Inflammatory macrophage treated with lipopolysaccharide for 1 hour (primary cell): ENCODE measurements around the gene TRPM3.

Experiments
- DNase-seq, 2 donors: peaks; one replicate each; pipeline ENCODE4 v3.0.0-alpha.2; 2020 to 2022

The TRPM3 gene

DNA sequence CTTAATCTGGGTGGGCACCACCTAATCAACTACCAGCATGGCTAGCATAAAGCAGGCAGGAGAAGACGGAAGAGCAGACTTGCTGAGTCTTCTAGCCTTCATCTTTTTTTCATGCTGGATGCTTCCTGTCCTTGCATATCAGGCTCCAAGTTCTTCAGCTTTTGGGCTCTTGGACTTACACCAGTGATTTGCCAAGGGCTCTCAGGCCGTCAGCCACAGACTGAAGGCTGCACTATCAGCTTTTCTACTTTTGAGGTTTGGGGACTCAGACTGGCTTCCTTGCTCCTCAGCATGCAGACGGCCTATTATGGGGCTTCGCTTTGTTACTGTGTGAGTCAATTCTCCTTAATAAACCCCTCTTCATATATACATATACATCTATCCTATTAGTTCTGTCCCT, 180.2 kb downstream of the TRPM3 start:
- no peak for DNase-seq

DNA sequence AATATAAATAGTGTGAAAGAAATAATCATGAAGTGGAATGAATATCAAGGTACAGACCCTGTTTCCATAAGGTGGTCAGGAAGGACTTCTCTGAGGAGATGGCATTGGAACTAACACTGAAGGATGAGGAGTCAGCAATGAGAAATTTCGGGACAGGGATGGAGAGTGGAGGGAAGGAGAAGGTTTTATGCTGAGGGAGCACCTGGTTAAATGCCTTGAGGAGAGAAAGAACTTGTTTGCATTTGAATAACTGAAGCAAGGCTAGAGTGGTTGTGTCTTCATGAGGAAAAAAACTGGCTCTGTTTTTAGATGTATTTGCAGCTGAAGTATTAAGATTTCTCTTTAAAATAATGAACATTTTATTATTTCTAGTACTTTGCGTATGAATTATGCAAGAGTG, 180.8 kb downstream of the TRPM3 start:
- no peak for DNase-seq

DNA sequence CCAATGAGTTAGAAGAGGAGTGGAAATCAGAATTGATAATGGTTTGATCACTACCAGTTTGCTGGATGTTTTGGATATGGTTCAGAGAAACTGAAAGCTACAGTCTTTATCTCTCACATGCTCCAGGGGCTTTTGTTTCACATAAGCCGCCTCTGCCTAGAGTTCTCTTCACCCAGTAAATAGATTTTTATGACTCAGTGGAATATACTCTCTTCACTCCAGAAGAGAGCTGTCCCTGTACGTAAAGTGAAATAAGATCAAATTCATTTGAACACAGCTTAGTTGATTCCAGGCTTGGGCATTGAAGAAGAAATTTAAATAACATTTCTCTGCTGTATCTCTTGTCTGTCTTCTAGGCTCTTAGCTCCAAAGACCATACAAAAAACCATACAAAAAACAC, 184.9 kb downstream of the TRPM3 start:
- no peak for DNase-seq

DNA sequence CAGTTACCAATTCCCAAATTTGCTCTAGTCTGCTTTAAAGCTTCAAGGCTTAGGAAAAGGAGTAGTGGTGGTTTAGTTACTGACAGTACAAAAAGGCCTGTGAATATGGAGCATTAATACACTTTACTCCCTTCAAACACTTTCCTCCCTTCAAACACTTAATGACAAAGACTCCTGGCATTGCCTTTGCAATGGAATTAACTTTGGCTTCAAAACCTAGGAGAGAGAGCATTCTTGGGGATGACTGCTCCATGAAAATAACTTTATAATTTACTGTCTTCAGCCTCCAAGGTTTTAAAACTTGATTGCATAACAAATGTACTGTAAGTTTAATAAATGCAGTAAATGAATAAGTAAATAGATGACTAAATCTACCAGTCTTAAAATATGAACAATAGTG, 185.6 kb downstream of the TRPM3 start:
- DNase-seq: no peak

DNA sequence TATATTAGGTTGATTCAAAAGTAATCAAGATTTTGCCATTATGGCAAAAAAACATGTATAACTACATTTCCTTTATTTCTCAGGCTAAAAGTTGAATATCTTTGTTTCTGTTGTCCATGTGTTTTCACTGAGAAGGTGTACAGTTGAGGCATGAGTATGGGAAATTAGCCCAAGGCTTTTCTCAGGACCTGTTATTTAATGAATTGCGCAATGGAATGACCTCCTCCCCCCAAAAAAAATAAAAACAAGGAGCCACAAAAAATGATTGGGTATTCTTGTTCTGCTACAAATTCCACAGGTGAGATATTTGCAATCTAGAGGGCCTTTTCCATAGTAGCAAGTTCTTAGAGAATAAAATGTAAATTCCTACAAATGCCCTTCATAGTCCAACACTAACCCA, 186.8 kb downstream of the TRPM3 start:
- DNase-seq: no peak

DNA sequence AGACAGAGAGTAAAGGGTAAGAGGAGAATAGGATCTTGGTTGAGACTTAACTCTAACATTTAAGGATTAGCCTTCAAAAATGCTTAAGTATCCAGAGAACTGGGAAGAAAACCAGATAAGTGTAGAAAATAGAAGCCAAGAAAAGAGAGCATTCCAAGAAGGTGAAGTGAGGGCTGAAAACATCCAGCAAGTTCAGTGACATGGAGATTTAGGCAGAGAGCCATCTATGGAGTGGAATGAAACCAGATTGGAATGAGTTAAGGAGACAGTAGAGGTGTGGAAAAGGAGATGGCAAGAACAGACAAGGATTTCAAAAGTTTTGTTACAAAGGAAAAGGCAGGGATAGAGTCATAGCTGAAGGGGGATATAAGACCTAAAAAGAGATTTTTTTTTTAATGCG, 188.1 kb downstream of the TRPM3 start:
- no peak for DNase-seq

DNA sequence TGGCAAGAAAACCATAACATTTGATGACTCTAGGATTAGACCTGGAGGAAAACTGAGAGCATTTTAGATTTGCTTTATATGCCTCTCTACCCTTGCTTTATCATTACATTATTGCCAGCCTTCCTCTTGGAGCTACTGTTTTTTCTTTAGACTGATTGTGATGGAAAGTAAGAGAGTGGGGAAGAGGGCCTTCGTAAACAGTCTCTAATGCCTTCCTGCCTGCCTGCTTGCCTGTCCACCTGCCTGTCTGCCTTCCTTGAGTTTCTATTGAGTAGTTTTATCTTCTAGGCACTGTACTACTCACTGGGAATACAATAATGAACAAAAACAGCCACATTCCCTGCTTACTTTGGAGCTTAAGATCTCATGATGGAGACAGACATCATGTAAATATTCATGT, 189.3 kb downstream of the TRPM3 start:
- DNase-seq: no peak

DNA sequence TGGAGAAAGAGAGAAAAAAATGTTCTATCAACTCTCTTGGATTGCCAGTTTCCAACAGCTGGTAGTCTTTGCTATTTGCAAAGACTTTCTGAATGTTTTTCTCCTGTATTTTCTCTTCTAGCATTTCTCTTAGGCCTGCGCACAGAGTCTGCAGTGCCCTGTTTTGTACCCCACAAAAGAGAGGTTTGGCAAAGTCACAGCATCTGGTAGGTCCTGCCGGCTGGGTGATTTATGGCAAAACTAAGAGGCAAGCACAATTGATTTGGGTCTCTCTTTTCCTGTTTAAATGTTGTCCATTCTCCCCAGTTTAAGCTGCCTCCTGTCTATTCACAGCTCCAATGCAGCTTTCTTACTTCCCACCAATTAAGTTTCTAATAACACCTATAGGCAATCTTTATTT, 193.9 kb downstream of the TRPM3 start:
- no peak for DNase-seq

DNA sequence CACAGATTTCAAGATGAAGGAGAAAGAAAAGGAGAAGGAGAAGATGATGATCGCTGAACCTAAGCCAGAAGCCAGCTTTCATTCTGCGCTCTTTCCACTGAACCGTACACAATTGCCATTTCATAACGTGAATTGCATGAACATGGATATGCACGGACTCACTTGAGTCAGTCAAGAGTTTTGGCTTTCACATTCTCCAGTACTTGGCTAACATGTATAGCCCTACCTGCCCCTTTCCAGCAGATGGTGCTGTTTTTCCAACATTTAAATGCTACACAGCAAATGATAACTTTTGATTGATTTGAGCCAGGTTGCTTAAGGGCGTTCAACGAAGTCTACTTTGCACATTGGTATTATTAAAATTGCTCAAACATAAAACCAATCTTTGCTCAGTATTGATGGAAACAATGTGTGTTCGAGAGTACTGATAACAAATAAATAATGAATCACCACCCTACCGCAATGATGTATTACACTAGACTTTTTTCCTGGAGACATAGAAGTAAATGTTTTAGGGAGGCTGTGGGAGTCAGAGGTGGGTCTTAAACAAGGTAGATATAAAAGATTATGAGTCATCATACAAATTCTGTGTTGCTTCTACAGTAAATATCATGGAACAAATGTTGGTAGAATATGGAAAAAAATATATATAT, 196.4 kb downstream of the TRPM3 start:
- peak; percentile 26 to 43 for DNase-seq

DNA sequence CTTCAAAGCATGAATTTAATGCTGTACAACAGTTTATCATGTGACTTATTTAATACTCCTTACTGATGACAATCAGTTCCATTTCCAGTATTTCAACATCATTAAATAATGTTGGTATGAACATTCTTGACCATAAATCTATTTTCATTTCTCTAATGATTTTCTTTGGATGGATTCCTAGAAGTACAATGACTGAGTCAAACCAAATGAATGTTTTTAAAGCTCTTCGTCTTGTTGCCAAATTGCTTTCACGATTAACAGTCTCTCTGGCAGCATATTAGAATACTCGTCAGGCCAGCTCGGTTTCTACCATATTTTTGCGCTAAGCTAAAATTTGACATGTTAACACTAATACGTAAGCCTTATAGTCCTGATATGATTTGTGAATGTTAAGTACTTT, 197.0 kb downstream of the TRPM3 start:
- DNase-seq: no peak

DNA sequence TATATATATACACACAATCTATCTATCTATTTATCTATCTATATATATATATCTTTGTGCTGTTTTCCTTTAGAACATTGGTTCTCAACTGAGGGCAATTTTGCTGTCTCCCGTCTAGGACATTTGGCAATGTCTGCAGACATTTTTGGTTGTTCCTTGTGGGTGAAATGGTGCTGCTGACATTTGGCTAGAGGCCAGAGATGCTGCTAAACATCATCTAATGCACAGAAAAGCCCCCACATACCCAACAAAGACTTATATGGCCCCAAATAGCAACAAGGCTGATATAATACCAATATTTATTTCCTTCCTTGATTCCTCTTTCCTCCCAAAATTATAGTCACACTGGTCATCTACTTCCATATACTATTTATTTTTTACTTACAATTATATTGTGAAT, 197.5 kb downstream of the TRPM3 start:
- no peak for DNase-seq

DNA sequence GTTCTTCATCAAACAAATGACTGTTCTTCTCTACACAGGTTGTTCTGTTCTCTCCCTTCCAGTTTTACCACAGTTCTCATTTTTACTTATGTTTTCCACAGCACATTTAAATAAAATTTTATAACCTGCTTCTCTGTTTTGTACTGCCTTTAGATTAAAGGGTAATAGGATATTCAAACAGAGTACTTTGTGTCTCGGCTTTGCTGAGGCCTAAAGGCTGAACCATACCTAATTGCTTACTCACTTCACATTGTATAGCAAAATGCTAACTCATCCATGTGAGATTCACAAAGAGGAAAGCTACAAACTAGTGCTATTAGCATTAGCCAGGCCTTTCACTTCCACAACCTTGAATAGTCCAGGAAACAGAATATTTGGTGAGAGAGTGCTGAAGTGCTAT, 200.3 kb downstream of the TRPM3 start:
- DNase-seq: no peak

DNA sequence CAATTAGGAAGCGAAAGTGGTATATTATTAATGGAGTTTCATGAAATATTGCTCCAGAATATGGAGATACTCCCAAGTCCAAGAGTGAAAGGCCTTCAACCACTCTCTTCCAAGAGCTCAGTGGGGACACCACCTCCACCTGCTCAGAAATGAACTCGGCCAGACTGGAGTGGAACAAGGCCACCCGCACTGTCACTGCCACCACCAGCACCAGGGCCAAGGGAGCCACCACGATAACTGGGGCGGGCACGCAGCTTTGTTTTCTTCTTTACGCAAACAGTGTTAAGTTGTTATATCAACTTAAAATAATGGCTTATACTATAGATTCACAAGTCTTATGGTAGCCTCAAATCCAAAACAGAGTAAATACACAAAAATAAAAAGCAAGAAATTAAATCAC, 204.1 kb downstream of the TRPM3 start:
- DNase-seq: no peak

DNA sequence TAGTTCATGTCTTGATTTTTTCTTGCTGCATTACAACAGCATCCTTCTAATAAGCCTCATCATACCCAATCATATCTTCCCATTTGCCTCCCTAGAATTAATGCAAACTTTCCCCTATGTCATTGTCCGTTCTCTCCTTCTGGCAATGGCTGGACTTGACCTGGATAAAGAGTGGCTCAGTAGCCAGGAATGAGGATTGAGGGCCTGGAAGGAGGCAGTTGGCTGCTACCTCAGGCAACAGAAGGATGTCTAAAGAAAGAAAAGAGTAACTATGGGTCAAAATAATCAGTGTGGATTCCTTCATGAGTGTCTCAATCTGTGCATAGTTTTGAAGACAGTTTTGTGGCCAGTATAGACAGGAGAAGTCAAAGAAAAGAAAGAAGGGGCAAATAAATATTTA, 209.6 kb downstream of the TRPM3 start:
- no peak for DNase-seq

DNA sequence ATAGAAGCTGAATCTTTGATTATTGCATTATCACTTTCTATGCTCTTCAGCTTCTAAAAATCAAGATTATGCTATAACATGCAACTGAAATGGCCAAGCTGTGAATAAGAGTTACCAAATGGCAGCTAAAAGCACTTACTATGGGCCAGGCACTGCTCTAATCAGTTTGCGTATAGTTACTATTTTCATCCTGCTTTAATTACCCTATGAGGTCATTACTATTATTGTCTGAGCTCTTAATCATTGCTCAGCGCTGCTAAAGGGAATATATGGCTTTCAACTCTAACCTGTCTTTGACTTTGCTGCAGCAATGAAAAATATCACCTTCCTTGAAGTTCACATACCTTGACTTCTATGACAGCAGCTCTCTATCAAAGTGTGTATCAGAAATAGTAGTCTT, 210.8 kb downstream of the TRPM3 start:
- no peak for DNase-seq

DNA sequence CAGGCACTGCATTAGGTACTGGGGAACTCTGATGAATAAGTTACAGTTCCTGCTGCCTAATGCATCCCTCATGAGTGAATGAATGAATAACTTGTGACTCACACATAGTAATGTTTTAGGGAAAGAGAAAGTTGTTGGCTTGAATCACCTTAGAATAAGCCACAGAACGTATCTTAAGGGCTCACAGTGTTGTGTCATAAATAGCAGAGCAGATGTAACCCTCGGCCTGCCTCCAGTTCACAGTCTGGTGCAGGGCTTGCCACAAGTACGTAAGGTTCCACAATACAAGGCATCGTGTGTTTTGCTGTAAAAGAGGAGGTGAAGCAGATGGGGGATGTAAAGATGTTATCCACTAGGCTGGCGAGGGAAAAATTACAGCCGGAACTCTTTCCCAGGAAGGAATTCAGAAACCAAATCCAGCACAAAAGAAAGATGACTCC, 218.7 kb downstream of the TRPM3 start:
- DNase-seq: no peak

DNA sequence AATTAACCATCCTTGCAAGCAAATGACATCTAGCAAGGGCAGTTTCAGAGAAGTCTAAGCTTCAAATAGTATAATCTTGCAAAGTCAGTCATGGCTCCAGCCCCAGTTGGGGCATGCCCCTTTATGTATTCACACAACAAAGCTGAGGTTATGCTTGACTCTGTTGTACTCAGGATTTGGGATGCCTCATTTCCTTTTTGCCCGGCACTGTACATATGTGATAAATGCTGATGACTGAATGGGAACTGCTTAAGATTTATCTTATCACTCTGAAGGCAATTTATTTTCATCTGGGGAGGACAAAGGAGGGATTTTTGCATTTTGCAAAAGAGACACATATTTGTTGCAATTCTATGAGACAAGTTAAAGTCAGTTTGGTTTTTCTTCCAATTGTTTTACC, 219.2 kb downstream of the TRPM3 start:
- DNase-seq: no peak

DNA sequence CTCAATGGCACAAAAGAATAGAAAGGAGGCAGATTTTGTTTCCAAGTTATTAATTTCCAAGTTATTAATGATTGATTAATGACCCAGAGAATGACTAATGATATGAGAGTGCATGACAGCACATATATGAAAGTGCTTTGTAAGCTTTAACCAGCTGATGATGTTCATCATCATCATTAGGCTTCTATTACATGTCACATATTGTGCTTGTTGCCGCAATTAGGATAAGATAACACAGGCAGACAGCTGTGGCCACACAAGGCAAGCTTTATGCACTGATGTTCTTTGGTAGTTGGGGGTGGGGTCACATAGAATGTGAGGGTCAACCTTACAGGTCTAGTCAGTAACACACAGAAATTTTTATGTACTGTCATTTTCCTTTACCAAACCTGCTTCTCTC, 219.7 kb downstream of the TRPM3 start:
- no peak for DNase-seq

DNA sequence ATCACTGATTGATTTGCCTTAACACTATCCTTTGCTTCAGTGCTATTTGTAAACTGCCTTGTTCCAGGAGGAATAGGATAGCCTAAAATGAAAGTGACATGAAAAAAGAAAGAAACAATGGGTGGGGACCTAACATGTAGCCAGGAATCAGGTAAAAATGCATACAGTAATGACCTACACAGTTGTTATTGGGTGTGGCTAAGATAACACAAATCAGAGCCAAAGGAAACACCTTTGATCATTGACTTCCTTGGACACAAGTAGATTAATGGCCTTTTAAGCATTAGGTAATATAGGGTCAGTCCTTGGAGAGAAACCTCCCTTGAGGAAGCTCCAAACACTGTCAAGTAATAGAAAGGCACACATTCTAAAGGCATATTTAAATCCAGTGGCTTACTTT, 220.4 kb downstream of the TRPM3 start:
- no peak for DNase-seq

DNA sequence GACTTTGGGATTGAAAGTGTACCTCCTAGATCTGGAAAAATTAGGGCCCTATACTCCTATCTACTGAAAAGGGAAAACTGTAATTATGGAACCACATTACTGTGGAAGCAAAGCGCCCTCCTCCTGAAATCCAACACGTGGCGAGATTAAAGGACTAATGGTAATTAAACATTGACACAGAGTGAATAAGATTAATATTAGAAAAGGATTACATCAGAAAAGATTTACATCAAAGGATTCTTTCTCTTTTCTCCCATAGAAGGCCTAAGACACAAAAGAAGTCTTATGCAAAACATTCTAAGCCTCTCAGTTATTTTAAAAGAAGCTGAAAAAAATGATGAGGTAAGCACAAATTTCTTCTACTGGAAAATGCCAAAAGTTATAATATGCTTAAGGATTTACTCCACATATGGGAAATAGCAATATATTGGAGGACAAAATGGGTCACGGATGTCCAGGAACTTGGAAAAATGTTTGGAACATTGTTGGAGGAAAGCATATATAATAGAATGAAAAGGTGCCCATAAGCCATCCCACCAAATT, 227.8 kb downstream of the TRPM3 start:
- DNase-seq: no peak

DNA sequence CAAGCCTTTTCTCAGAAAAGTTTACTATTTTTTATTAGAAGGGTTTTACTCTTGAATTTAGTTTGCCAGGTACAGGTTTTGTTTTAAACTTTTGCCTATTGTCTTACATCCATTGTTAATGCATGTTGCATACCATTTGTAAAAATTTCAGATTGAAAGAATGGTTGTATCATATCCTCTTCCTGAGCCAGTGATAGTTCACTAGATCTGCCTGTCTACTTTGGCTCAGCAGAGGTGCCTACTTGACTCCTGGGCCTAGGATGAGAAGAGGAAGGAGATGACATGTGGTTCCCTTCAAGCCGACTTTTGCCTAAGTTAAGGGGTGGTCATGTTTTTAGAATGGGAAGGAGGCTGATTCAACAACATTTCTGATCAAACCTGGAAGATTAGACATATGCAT, 232.9 kb downstream of the TRPM3 start:
- no peak for DNase-seq

DNA sequence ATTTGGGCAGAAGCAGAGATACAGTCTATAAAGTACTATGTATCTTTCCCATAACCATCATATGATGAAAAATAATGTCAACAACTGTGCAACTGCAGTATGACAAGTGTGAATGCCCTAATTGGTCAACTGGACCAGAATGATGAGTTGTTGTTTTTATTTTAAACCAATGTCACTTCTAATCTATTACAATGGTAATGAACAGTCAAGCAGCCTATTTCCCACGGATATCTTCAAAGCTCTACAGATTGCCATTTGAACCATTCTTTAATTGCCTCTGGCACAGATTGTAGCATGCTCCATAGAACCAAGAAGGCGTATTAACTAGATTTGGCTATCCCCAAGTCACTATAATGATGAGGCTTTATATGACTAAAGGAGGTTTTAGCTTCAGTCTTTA, 233.6 kb downstream of the TRPM3 start:
- DNase-seq: no peak

DNA sequence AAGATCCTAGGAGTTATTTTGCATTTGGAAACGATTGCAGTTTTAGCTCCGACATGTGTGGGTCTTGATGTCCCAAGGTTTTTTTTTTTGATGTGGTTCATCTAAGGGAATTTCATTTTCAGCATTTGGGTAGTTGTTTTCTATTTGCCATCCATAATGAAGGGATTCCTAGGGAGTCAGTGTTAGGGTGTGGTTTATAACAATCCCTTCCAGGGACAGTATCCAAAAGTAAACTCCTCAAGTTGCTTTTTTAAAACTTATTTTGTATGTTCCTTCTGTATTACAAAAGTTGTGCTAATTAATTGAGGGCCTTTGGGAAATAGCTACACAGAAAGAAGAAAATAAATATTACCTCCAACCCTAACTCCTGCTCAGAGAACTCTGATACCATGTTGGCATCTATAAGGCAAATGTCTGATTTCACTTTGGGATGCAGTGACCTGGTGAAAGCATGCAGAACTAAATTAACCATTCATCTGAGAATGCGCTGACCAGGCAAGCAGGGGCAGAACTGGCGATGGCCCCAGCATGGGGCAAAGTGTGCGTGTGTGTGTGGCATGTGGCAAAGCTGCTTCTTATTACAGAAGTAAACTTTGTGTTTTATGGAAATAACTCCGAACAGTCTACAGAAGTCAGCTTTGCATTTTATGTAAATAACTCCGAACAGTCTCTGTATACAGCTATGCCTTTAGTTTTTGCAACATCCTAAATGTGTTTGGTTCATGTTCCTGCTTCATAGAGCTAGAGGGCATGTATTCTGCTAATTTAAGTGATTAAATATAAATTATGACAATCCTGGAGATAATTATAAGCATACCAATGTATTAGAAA, 237.2 kb downstream of the TRPM3 start:
- no peak for DNase-seq

DNA sequence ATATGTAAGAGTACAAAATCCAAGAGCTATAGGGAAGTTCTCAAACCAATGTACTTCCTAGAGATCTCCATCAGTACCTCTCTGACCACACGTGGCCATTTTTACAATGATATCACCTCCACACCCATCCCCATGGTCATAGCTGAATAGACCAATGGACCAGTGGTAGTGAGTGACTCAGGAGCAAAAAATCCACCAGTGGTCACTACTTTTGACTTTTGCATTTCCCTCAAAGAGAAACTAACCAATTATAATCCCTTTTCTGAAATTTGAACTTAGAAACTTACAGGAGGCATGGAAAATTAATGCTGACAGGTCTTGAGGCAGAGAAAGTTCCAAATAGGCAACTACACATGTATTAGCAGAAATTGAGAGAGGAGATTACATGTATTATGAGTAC, 238.4 kb downstream of the TRPM3 start:
- DNase-seq: no peak

DNA sequence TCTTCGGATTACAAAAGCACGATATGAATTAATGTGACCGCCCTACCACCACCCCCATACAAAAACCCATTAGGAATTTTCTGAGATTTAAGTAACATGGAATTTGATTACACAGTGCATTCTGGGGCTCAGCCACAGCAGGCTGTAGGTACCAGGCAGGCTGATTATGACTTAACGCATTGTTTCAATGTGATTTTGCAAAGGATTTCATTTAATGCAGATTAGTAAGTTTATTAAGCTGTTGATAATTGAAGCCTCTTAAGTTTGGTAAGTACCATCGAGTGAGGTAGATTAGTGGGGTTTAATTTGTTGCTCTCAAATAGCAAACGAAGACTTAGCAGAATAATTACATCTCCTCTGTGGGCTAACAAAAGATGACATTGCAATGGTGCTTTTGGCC, 240.1 kb downstream of the TRPM3 start:
- DNase-seq: no peak
